B cell (primary cell): ENCODE data around the gene ITIH1. TPM values are rescaled to one million over a fixed set of nuclear protein-coding genes. Genes with fewer than 3 reads are reported as not detected.

Experiments used
- ATAC-seq: fragments of 200-7000 bp; cut with Tn5 transposase; one replicate; pipeline ENCODE4 v1.10.0; 2021; ENCODE audit warnings: low read depth, mild to moderate bottlenecking, moderate number of reproducible peaks, moderate library complexity
- CTCF ChIA-PET: fragments of 350-600 bp; sonication (Branson Sonifier 250); formaldehyde crosslinking; loops from one replicate; lab custom pipeline; 2021; ENCODE audit warnings: antibody characterized with exemption, inconsistent platforms; lab: Charles Lee
- POLR2A ChIA-PET: fragments of 350-600 bp; sonication (Branson Sonifier 250); formaldehyde crosslinking; loops from one replicate; lab custom pipeline; 2021; ENCODE audit warnings: antibody characterized with exemption; lab: Charles Lee
- DNase-seq: peaks from one replicate; pipeline ENCODE4 v3.0.0; 2013
- H2AFZ ChIP-seq: 2 replicates; pipeline ENCODE4 v1.6.1; 2012; ENCODE audit warnings: mild to moderate bottlenecking, low read depth, low read length; ENCODE audit not compliant: insufficient read depth, poor library complexity, severe bottlenecking
- H3K27ac ChIP-seq, 2 donors: 1 replicate in 1 of 2; 2 replicates in 1 of 2; pipeline ENCODE4 v1.5.1; 2012 to 2013; ENCODE audit warnings: low read length in 2 of 2, mild to moderate bottlenecking in 2 of 2, moderate library complexity in 1 of 2
- H3K27me3 ChIP-seq, 4 experiments: fragments of 200-600 bp in 1 of 4; sonication (generic) in 1 of 4; replicated peaks in 1 of 4; 1 replicate in 2 of 4; 2 replicates in 2 of 4; pipeline versions ENCODE4 v1.6.1 to v1.7.0; 2013 to 2016; ENCODE audit warnings: low read length in 3 of 4, mild to moderate bottlenecking in 2 of 4, mixed read lengths in 1 of 4, moderate library complexity in 1 of 4; ENCODE audit not compliant: insufficient read depth in 4 of 4, control insufficient read depth in 3 of 4; ENCODE audit errors: control extremely low read depth in 1 of 4
- H3K36me3 ChIP-seq, 2 experiments: replicated peaks in 1 of 2; 1 replicate in 1 of 2; 2 replicates in 1 of 2; pipeline versions ENCODE4 v1.6.1 to v1.7.1; 2013; ENCODE audit warnings: low read length in 1 of 2; ENCODE audit not compliant: insufficient read depth in 2 of 2, control insufficient read depth in 1 of 2; ENCODE audit errors: control extremely low read depth in 1 of 2, extremely low read depth in 1 of 2
- H3K4me1 ChIP-seq, 2 donors: fragments of 200-600 bp in 1 of 2; sonication (generic) in 1 of 2; 1 replicate in 1 of 2; 2 replicates in 1 of 2; pipeline versions ENCODE4 v1.5.1 to v1.6.1; 2013 to 2017; ENCODE audit warnings: low read length in 2 of 2; ENCODE audit not compliant: control insufficient read depth in 2 of 2, insufficient read depth in 2 of 2
- H3K4me2 ChIP-seq: replicated peaks from 2 replicates; pipeline ENCODE3; 2012; ENCODE audit warnings: mild to moderate bottlenecking, low read depth, low read length; ENCODE audit not compliant: poor library complexity, severe bottlenecking
- H3K4me3 ChIP-seq, 5 experiments: fragments of 200-600 bp in 1 of 5; sonication (generic) in 1 of 5; 1 replicate in 3 of 5; 2 replicates in 2 of 5; pipeline versions ENCODE4 v1.5.1 to v1.7.0; 2011 to 2016; ENCODE audit warnings: low read length in 4 of 5, mild to moderate bottlenecking in 4 of 5, low read depth in 2 of 5, control low read depth in 1 of 5, moderate library complexity in 1 of 5; ENCODE audit not compliant: insufficient read depth in 1 of 5; ENCODE audit errors: control extremely low read depth in 1 of 5, extremely low read depth in 1 of 5
- H3K79me2 ChIP-seq: fragments of 200-600 bp; sonication (generic); one replicate; pipeline ENCODE4 v1.6.0; 2016; ENCODE audit warnings: low read length; ENCODE audit not compliant: control insufficient read depth, insufficient read depth
- H3K9ac ChIP-seq: fragments of 200-600 bp; sonication (generic); 2 replicates; pipeline ENCODE4 v1.6.1; 2017; ENCODE audit warnings: mild to moderate bottlenecking, low read length, moderate library complexity
- H3K9me3 ChIP-seq, 3 donors: one replicate each; pipeline versions ENCODE4 v1.6.1 to v1.7.1; 2013; ENCODE audit warnings: low read length in 2 of 3; ENCODE audit not compliant: control insufficient read depth in 2 of 3, insufficient read depth in 1 of 3; ENCODE audit errors: control extremely low read depth in 1 of 3
- H4K20me1 ChIP-seq: 2 replicates; pipeline ENCODE4 v1.6.0; 2012; ENCODE audit warnings: mild to moderate bottlenecking, low read length; ENCODE audit not compliant: insufficient read depth, control insufficient read depth, poor library complexity, severe bottlenecking
- H3K27ac Mint-ChIP-seq: one replicate; pipeline ENCODE4 v1.8.0; 2021; ENCODE audit warnings: mixed read lengths
- H3K27me3 Mint-ChIP-seq: one replicate; pipeline ENCODE4 v1.8.0; 2021; ENCODE audit warnings: mixed read lengths
- H3K4me1 Mint-ChIP-seq: one replicate; pipeline ENCODE4 v1.8.0; 2021; ENCODE audit warnings: mixed read lengths
- H3K4me3 Mint-ChIP-seq: one replicate; pipeline ENCODE4 v1.8.0; 2021; ENCODE audit warnings: mixed read lengths
- H3K9me3 Mint-ChIP-seq: one replicate; pipeline ENCODE4 v1.8.0; 2022; ENCODE audit warnings: mixed read lengths; ENCODE audit not compliant: insufficient read depth
- EZH2 ChIP-seq: IDR thresholded peaks from 2 replicates; pipeline ENCODE4 v1.6.1; 2012; ENCODE audit warnings: borderline replicate concordance, low read depth, mild to moderate bottlenecking, moderate library complexity, low read length; ENCODE audit not compliant: insufficient read depth, poor library complexity, severe bottlenecking
- whole genome bisulfite sequencing: methylation state at CpG from one replicate; pipeline ENCODE4 v1.1.5; 2013; ENCODE audit warnings: missing lambda C conversion rate; ENCODE audit not compliant: insufficient coverage; 5-methylcytosine and 5-hydroxymethylcytosine counted together
- intact Hi-C: fragments of 100-400 bp; cut with micrococcal nuclease; formaldehyde crosslinking; loops from one replicate; pipeline ENCODE4 v1.10.0; 2022
- polyA plus RNA-seq: library from polyadenylated mRNA; depleted of rRNA; stranded (reverse); fragments of >200 nt; gene quantifications from 2 replicates; pipeline ENCODE4 v1.2.3, GENCODE V29; 2012
- total RNA-seq, 2 donors: library from RNA; stranded (reverse); fragments of 120-200 nt in 1 of 2; gene quantifications; 1 replicate in 1 of 2; 2 replicates in 1 of 2; pipeline versions ENCODE4 v1.2.3 to v1.2.4, GENCODE V29; 2013 to 2022
- TF ChIP-seq, protein P1 (sequence below): fragments of 200-600 bp; IDR thresholded peaks from one replicate; pipeline ENCODE4 v1.8.0; 2022; ENCODE audit warnings: antibody characterized with exemption, mild to moderate bottlenecking

The ITIH1 gene
- total and polyA plus RNA-seq, 2 donors (not counting 1 experiment from before 2014, with no cell fraction given), result 2.0 TPM; not detected in 1

DNA sequence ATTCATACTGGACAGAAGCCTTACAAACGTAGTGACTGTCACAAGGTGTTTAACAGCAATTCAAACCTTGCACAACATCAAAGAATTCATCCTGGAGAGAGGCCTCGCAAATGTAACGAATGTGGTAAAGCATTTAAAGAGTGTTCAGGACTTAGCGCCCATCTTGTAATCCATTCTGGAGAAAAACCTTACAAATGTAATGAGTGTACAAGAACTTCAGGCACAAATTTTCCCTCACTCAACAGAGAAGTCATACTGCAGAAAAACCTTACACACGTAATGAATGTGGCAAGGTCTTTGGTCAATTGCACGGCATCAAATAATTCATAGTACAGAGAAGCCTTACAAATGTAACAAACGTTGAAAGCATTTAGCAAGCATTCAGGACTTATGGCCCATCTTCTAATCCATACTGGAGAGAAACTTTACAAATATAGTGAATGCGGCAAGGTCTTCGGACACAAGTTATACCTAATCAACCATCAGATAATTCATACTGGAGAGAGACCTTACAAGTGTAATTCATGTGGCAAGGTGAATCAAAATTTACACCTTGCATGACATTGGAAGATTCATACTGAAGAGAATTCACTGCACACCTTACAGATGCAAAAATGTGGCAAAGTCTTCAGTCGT is 44.0 kb upstream of the ITIH1 start:
- no peak overlapping the region for H3K4me3 ChIP-seq
- H3K4me2 ChIP-seq, result no peak overlapping the region
- WGBS, result 92% methylated on average over 4 of the region's 10 CpGs
- TF ChIP-seq EZH2, result no peak
- TF ChIP-seq, protein P1, sequence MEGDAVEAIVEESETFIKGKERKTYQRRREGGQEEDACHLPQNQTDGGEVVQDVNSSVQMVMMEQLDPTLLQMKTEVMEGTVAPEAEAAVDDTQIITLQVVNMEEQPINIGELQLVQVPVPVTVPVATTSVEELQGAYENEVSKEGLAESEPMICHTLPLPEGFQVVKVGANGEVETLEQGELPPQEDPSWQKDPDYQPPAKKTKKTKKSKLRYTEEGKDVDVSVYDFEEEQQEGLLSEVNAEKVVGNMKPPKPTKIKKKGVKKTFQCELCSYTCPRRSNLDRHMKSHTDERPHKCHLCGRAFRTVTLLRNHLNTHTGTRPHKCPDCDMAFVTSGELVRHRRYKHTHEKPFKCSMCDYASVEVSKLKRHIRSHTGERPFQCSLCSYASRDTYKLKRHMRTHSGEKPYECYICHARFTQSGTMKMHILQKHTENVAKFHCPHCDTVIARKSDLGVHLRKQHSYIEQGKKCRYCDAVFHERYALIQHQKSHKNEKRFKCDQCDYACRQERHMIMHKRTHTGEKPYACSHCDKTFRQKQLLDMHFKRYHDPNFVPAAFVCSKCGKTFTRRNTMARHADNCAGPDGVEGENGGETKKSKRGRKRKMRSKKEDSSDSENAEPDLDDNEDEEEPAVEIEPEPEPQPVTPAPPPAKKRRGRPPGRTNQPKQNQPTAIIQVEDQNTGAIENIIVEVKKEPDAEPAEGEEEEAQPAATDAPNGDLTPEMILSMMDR, result no peak
- no peak overlapping the region for H3K27ac Mint-ChIP-seq
- H3K9ac ChIP-seq, result no peak overlapping the region
- peaks cover 1 to 14% (median 6%) of the 10 kb centered on the region in 3 donors for H3K9me3 ChIP-seq
- no peaks in the 10 kb centered on the region for H3K4me1 ChIP-seq
- no peaks in the 10 kb centered on the region for H4K20me1 ChIP-seq
- H3K27ac ChIP-seq, result no peak overlapping the region
- H3K36me3 ChIP-seq, result peaks cover 9 to 30% of the 10 kb centered on the region in 2 experiments
- no peak for DNase-seq
- peaks cover 11% of the 10 kb centered on the region for H3K9me3 Mint-ChIP-seq
- no peak overlapping the region for H2AFZ ChIP-seq
- no peaks in the 10 kb centered on the region for H3K27me3 ChIP-seq
- ChIA-PET POLR2A (no interaction called here), CTCF (no interaction called here)
- H3K27me3 Mint-ChIP-seq, result no peaks in the 10 kb centered on the region
- intact Hi-C loops, result no loop called here
- no peaks in the 10 kb centered on the region for H3K79me2 ChIP-seq
- peaks cover 4% of the 10 kb centered on the region for H3K4me1 Mint-ChIP-seq
- no peak overlapping the region for H3K4me3 Mint-ChIP-seq
- ATAC-seq, result no peak

DNA sequence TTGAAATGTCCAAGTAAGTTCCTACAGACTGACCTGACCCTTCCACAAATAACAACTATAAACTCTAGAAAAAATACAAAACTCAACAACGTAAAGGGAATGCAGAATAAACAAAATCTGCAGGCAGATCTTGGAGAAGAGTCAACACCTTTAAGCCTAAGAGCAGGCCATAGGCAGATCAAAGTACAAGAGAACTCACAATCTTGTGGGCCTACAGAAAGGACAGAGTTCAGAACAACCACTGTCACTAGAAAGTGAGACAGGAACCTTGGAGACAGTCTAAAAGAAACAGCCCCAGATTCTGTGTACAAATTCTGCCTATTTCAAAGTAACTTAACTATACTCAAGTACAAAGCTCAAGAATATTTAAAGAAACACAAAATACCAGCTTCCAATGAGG is 37.7 kb upstream of the ITIH1 start:
- ATAC-seq, result no peak
- ChIA-PET POLR2A (no interaction called here), CTCF (interaction anchor here (0.9 to 1.1 kb wide), 2 partner anchors 29 to 334 kb away, joined by 3 read pairs; no protein-coding TSS in a partner anchor)
- Histone ChIP-seq H3K36me3 (peaks cover 10 to 30% of the 10 kb centered on the region in 2 experiments), H3K4me2 (no peak overlapping the region), H3K9ac (no peak overlapping the region), H4K20me1 (no peaks in the 10 kb centered on the region), H2AFZ (no peak overlapping the region), H3K9me3 (no peaks in the 10 kb centered on the region), H3K27me3 (no peaks in the 10 kb centered on the region), H3K4me1 (no peaks in the 10 kb centered on the region), H3K79me2 (no peaks in the 10 kb centered on the region), H3K4me3 (no peak overlapping the region), H3K27ac (no peak overlapping the region)
- H3K4me1 Mint-ChIP-seq, result no peaks in the 10 kb centered on the region
- no peak for DNase-seq
- no peak for TF ChIP-seq EZH2
- TF ChIP-seq, protein P1, result no peak
- no peak overlapping the region for H3K27ac Mint-ChIP-seq
- 83% methylated on average over 1 of the region's 1 CpG for WGBS
- H3K27me3 Mint-ChIP-seq, result no peaks in the 10 kb centered on the region
- intact Hi-C loops, result no loop called here
- H3K9me3 Mint-ChIP-seq, result no peaks in the 10 kb centered on the region
- no peak overlapping the region for H3K4me3 Mint-ChIP-seq
